GM19239 (cell line): ENCODE data around the gene VPS18.

Source experiments
- DNase-seq: peaks from one replicate; pipeline ENCODE4 v3.0.0; 2011; ENCODE audit warnings: low spot score; ENCODE audit not compliant: insufficient read length
- FAIRE-seq: peaks from 2 replicates; lab custom pipeline; 2011; peaks lifted over from hg19 to GRCh38; lab: Jason Lieb, UNC

The VPS18 gene

GRCh38 chr15:40931300-40932142, 37.3 kb downstream of the VPS18 start:
- DNase-seq (no peak), FAIRE-seq (no peak)

GRCh38 chr15:40932156-40932555, 37.9 kb downstream of the VPS18 start:
- no peak for FAIRE-seq
- no peak for DNase-seq

GRCh38 chr15:40932649-40933516, 38.6 kb downstream of the VPS18 start:
- DNase-seq (no peak), FAIRE-seq (peak; percentile 72)

- DNase-seq = no peak
- FAIRE-seq = peak; percentile 28
These were observed 39.3 kb downstream of the VPS18 start for GRCh38 chr15:40933517-40933902.

- DNase-seq (no peak), FAIRE-seq (no peak)
These were observed 40.2 kb downstream of the VPS18 start for GRCh38 chr15:40934457-40934856.

- DNase-seq = no peak
These were observed 42.0 kb downstream of the VPS18 start for GRCh38 chr15:40936234-40936708.

GRCh38 chr15:40936709-40937666, 42.7 kb downstream of the VPS18 start:
- no peak for DNase-seq
- no peak for FAIRE-seq

More at GRCh38 chr15:40936234-40936708, 42.0 kb downstream of the VPS18 start:
- FAIRE-seq = no peak

- FAIRE-seq = no peak
- DNase-seq = no peak
These were observed 43.7 kb downstream of the VPS18 start for GRCh38 chr15:40937762-40938535.

- no peak for DNase-seq
- no peak for FAIRE-seq
These were observed 44.3 kb downstream of the VPS18 start for GRCh38 chr15:40938536-40938870.

GRCh38 chr15:40940296-40940801, 46.1 kb downstream of the VPS18 start:
- DNase-seq (no peak), FAIRE-seq (peak; percentile 94)

- FAIRE-seq (peak; percentile 21), DNase-seq (no peak)
These were observed 46.8 kb downstream of the VPS18 start for GRCh38 chr15:40941068-40941527.

- DNase-seq (peak; percentile 85), FAIRE-seq (peak; percentile 45)
These were observed 47.5 kb downstream of the VPS18 start for GRCh38 chr15:40941528-40942336.

- DNase-seq (no peak), FAIRE-seq (peak; percentile 64)
These were observed 48.1 kb downstream of the VPS18 start for GRCh38 chr15:40942337-40942854.

GRCh38 chr15:40942878-40943277, 48.6 kb downstream of the VPS18 start:
- DNase-seq (no peak), FAIRE-seq (no peak)

GRCh38 chr15:40943764-40944365, 49.6 kb downstream of the VPS18 start:
- FAIRE-seq (no peak), DNase-seq (no peak)

GRCh38 chr15:40944510-40945296, 50.5 kb downstream of the VPS18 start:
- DNase-seq (no peak), FAIRE-seq (no peak)
